Common myeloid progenitor, CD34-positive (primary cell): Measurements from ENCODE around the gene MYRIP.

Experiments used
- CTCF ChIA-PET: fragments of 350-600 bp; sonication (Branson Sonifier 250); formaldehyde crosslinking; loops from one replicate; lab custom pipeline; 2021; ENCODE audit warnings: antibody characterized with exemption; lab: Charles Lee
- POLR2A ChIA-PET: fragments of 350-600 bp; sonication (Branson Sonifier 250); formaldehyde crosslinking; loops from one replicate; lab custom pipeline; 2021; ENCODE audit warnings: antibody characterized with exemption; lab: Charles Lee
- DNase-seq, 3 donors: peaks; one replicate each; pipeline versions ENCODE4 v3.0.0 to v3.0.0-alpha.2; 2013
- H3K27ac ChIP-seq, 2 experiments: 1 replicate in 1 of 2; 2 replicates in 1 of 2; pipeline ENCODE4 v1.7.0; 2013; ENCODE audit warnings: inconsistent platforms in 2 of 2, low read length in 2 of 2, mild to moderate bottlenecking in 2 of 2, low read depth in 1 of 2, moderate library complexity in 1 of 2; ENCODE audit not compliant: severe bottlenecking in 2 of 2, insufficient read depth in 1 of 2, poor library complexity in 1 of 2
- H3K27me3 ChIP-seq, 5 experiments: replicated peaks in 2 of 5; 1 replicate in 3 of 5; 2 replicates in 2 of 5; pipeline versions ENCODE4 v1.6.1 to v1.7.0; 2013; ENCODE audit warnings: low read length in 4 of 5, mild to moderate bottlenecking in 2 of 5, moderate library complexity in 2 of 5, inconsistent platforms in 1 of 5; ENCODE audit not compliant: insufficient read depth in 5 of 5, control insufficient read depth in 4 of 5
- H3K36me3 ChIP-seq, 4 experiments: 1 replicate in 2 of 4; 2 replicates in 2 of 4; pipeline versions ENCODE4 v1.6.1 to v1.7.0; 2013; ENCODE audit warnings: low read length in 3 of 4, control low read depth in 1 of 4, mild to moderate bottlenecking in 1 of 4; ENCODE audit not compliant: control insufficient read depth in 4 of 4, insufficient read depth in 4 of 4
- H3K4me1 ChIP-seq, 4 experiments: 1 replicate in 3 of 4; 2 replicates in 1 of 4; pipeline versions ENCODE4 v1.6.1 to v1.7.1; 2013; ENCODE audit warnings: low read length in 3 of 4, mild to moderate bottlenecking in 3 of 4, control low read depth in 1 of 4, inconsistent platforms in 1 of 4, moderate library complexity in 1 of 4; ENCODE audit not compliant: control insufficient read depth in 4 of 4, insufficient read depth in 4 of 4; ENCODE audit errors: control extremely low read depth in 1 of 4
- H3K4me3 ChIP-seq, 7 experiments: 1 replicate in 4 of 7; 2 replicates in 3 of 7; pipeline versions ENCODE4 v1.5.1 to v1.7.0; 2013; ENCODE audit warnings: mild to moderate bottlenecking in 7 of 7, low read length in 6 of 7, moderate library complexity in 6 of 7, inconsistent platforms in 2 of 7, low read depth in 2 of 7, control low read depth in 1 of 7; ENCODE audit not compliant: insufficient read depth in 4 of 7, control insufficient read depth in 1 of 7; ENCODE audit errors: extremely low read depth in 1 of 7
- H3K9me3 ChIP-seq, 5 experiments: 1 replicate in 4 of 5; 2 replicates in 1 of 5; pipeline versions ENCODE4 v1.6.1 to v1.7.1; 2013; ENCODE audit warnings: low read length in 4 of 5, mild to moderate bottlenecking in 2 of 5, inconsistent platforms in 1 of 5, low read depth in 1 of 5, moderate library complexity in 1 of 5; ENCODE audit not compliant: control insufficient read depth in 4 of 5, insufficient read depth in 2 of 5; ENCODE audit errors: control extremely low read depth in 1 of 5
- WGBS: methylation state at CpG from one replicate; pipeline ENCODE4 v1.1.5; 2013; ENCODE audit not compliant: insufficient coverage; 5-methylcytosine and 5-hydroxymethylcytosine counted together

MYRIP gene

DNA sequence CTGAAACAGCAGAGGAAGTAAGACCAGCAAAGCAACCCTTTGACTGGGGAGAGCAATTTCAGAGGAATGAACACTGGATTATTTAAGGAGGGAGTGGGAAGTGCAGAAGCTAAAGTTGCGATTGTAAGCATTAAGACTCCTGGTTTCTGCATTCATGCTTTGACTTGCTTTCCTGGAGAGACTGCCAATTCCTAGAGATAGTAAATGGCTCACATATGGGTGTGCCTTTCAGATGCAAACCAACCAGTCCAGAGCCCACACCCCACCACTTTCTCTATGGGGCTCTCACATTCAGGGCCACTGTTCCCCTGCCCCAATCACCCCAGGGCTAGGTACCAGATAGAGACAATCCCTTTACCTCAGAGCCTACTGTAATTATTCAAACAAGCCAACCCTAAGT lies 299.2 kb downstream of the MYRIP start:
- no peak overlapping the region for H3K27ac ChIP-seq
- DNase-seq = no peak
- CTCF ChIA-PET = no interaction called here
- WGBS = 100% methylated on average over 1 of the region's 1 CpG
- no peaks in the 10 kb centered on the region for H3K4me1 ChIP-seq
- H3K9me3 ChIP-seq = no peaks in the 10 kb centered on the region
- no peaks in the 10 kb centered on the region for H3K36me3 ChIP-seq
- H3K27me3 ChIP-seq = no peaks in the 10 kb centered on the region
- POLR2A ChIA-PET = no interaction called here
- no peak overlapping the region for H3K4me3 ChIP-seq

GRCh38 chr3:40109641-40110490 lies 300.5 kb downstream of the MYRIP start:
- ChIA-PET CTCF (no interaction called here), POLR2A (no interaction called here)
- Histone ChIP-seq H3K36me3 (no peaks in the 10 kb centered on the region), H3K9me3 (no peaks in the 10 kb centered on the region), H3K27me3 (no peaks in the 10 kb centered on the region), H3K4me3 (no peak overlapping the region), H3K4me1 (no peaks in the 10 kb centered on the region), H3K27ac (no peak overlapping the region)
- DNase-seq = no peak

DNA sequence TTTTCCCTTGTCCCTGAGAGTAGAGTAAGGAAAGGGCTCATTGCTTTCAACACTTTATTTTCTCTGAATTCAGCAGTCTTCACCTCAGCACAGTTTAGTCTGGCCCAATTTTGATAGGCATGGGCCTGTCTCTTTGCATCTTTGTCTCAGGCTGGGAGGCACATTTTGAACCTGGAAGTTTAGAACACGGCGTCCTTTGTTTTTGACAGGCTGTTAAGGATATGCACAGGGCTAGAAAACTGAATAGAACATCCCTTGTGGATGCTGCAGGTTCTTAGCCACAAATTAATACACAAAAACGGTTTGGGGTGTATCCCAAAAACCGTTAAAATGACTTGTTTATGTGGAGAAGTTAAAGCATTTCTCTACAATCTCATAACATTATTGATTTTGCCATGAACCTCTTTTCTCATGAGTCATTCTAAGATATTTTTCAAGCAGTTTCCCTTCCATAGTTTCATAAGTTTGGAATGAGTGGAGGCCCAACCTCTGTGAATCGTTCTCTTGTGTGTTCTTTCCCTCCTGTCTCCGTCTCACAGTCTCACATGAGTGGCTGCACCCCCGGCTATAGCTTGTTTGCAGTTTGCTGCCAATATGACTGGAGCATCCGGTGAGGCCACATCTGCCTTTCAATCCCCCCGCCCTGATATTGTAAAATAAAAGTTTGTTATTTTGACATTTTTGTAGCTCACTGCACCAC lies 307.2 kb downstream of the MYRIP start:
- H3K36me3 ChIP-seq = no peaks in the 10 kb centered on the region
- no peaks in the 10 kb centered on the region for H3K9me3 ChIP-seq
- ChIA-PET POLR2A (no interaction called here), CTCF (interaction anchor here (0.9 kb wide), 1 partner anchor 9 kb away, joined by 3 read pairs; no protein-coding TSS in a partner anchor)
- H3K27ac ChIP-seq = no peak overlapping the region
- H3K4me3 ChIP-seq = no peak overlapping the region
- 100% methylated on average over 2 of the region's 9 CpGs for WGBS
- DNase-seq = no peak
- H3K4me1 ChIP-seq = peaks cover 0 to 3% (median 0%) of the 10 kb centered on the region in 4 experiments
- no peaks in the 10 kb centered on the region for H3K27me3 ChIP-seq

GRCh38 chr3:40118091-40118490 lies 308.7 kb downstream of the MYRIP start:
- DNase-seq = no peak
- H3K9me3 ChIP-seq = no peaks in the 10 kb centered on the region
- WGBS = 79% methylated on average over 2 of the region's 2 CpGs
- H3K36me3 ChIP-seq = no peaks in the 10 kb centered on the region
- ChIA-PET POLR2A (no interaction called here), CTCF (no interaction called here)
- H3K27ac ChIP-seq = no peak overlapping the region
- H3K4me3 ChIP-seq = no peak overlapping the region
- H3K27me3 ChIP-seq = no peaks in the 10 kb centered on the region
- H3K4me1 ChIP-seq = peaks cover 0 to 3% (median 0%) of the 10 kb centered on the region in 4 experiments

DNA sequence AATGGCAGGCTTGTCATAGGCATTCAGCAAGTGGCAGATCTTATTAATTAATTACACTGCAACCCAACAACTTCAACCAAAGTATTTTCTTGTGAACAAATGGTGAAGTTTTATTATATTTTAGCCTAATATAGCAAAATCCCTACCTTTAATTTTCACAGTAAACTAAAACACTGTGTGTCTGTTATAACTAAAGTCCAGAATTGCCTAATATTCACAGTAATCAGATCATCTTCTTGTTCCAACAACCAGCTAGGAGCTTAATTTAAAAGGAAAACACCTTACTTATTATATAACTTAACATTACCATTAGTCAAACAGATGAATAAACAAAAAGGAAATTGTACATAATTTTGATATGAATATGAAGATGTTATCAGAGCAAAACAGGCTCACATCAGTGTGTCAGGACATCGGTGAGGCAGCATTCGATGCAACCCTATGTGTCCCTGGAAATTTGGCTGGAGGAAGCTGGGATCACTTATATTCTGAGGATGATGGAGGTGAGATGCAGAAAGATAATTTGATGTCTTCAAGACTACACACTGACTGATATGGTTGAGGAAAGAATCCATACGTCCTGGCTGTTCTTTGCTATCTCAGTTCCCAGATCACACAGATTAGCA lies 310.8 kb downstream of the MYRIP start:
- H3K9me3 ChIP-seq = no peaks in the 10 kb centered on the region
- WGBS = 93% methylated on average over 3 of the region's 3 CpGs
- H3K27ac ChIP-seq = no peak overlapping the region
- H3K4me1 ChIP-seq = peaks cover 0 to 3% (median 0%) of the 10 kb centered on the region in 4 experiments
- no peak for DNase-seq
- CTCF ChIA-PET = no interaction called here
- no peak overlapping the region for H3K4me3 ChIP-seq
- no peaks in the 10 kb centered on the region for H3K27me3 ChIP-seq
- H3K36me3 ChIP-seq = no peaks in the 10 kb centered on the region
- POLR2A ChIA-PET = no interaction called here

GRCh38 chr3:40120806-40121205 lies 311.4 kb downstream of the MYRIP start:
- CTCF ChIA-PET = no interaction called here

DNA sequence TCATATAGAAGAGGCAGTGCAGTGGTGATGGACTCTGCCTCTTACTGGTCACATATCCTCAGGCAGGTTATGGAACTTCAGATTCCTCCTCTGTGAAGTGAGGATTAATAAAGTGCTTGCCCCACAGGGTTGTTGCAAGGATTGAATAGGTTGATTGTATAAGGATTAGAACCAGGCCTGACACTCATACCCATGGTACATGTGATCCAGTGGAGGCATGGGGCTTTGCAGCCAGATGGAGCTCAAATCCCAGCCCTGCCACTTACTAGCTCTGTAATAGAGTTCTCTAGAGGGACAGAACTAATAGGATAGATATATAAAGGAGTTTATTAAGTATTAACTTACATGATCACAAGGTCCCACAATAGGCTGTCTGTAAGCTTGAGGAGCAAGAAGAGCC lies 315.5 kb downstream of the MYRIP start:
- peaks cover 0 to 5% (median 0%) of the 10 kb centered on the region in 4 experiments for H3K4me1 ChIP-seq
- H3K27me3 ChIP-seq = no peaks in the 10 kb centered on the region
- DNase-seq = no peak
- POLR2A ChIA-PET = no interaction called here
- H3K27ac ChIP-seq = no peak overlapping the region
- CTCF ChIA-PET = no interaction called here
- H3K9me3 ChIP-seq = no peaks in the 10 kb centered on the region
- H3K36me3 ChIP-seq = no peaks in the 10 kb centered on the region
- H3K4me3 ChIP-seq = no peak overlapping the region

More at GRCh38 chr3:40120806-40121205, 311.4 kb downstream of the MYRIP start:
- Histone ChIP-seq H3K36me3 (no peaks in the 10 kb centered on the region), H3K9me3 (no peaks in the 10 kb centered on the region), H3K27me3 (no peaks in the 10 kb centered on the region), H3K27ac (no peak overlapping the region), H3K4me3 (no peak overlapping the region), H3K4me1 (peaks cover 0 to 3% (median 0%) of the 10 kb centered on the region in 4 experiments)
- 73% methylated on average over 3 of the region's 3 CpGs for WGBS
- DNase-seq = no peak
- POLR2A ChIA-PET = no interaction called here
